HepG2 (cell line): Measurements from ENCODE around the gene RTL5. TPM values are rescaled to one million over a fixed set of nuclear protein-coding genes. Genes with fewer than 3 reads are reported as not detected.
A peak's percentile ranks its signal among the peaks of the same experiment; 100 is the strongest.

ENCODE experiments used
- ATAC-seq: fragments of 200-7000 bp; cut with Tn5 transposase; 3 replicates; pipeline ENCODE4 v1.9.1; 2020; ENCODE audit warnings: mild to moderate bottlenecking, moderate library complexity
- BruUV-seq: library from RNA; stranded (reverse); fragments of 400-500 nt; replicated peaks from 2 replicates; lab custom pipeline; 2021; lab: Mats Ljungman, UMichigan
- CTCF ChIA-PET: fragments of 300-600 bp; formaldehyde crosslinking; extraction: SDS; loops from one replicate; lab custom pipeline; 2021; ENCODE audit warnings: low total read pairs, inconsistent platforms, low intra/inter-chr PET ratio; lab: Yijun Ruan, JAX
- POLR2A ChIA-PET: fragments of 350-600 bp; sonication (Branson Sonifier 250); formaldehyde crosslinking; loops from one replicate; lab custom pipeline; 2020; ENCODE audit warnings: antibody characterized with exemption, inconsistent platforms; lab: Yijun Ruan, JAX
- DNase-seq: peaks from one replicate; pipeline ENCODE4 v3.0.0-alpha.2; 2015; ENCODE audit warnings: low spot score
- FAIRE-seq: peaks from 3 replicates; lab custom pipeline; 2011; peaks lifted over from hg19 to GRCh38; lab: Jason Lieb, UNC
- H2AFZ ChIP-seq: one replicate; pipeline ENCODE4 v1.6.1; 2011; ENCODE audit warnings: low read length, inconsistent platforms
- H3K27ac ChIP-seq: fragments of 300-600 bp; 3 replicates; pipeline ENCODE4 v1.8.0; 2011; ENCODE audit warnings: mixed run types, mild to moderate bottlenecking, mixed read lengths, low read length, inconsistent platforms; ENCODE audit not compliant: insufficient read depth; ENCODE audit errors: extremely low read length
- H3K27me3 ChIP-seq, 2 experiments: fragments of 200-600 bp in 1 of 2; 2 replicates in 1 of 2; 3 replicates in 1 of 2; pipeline versions ENCODE4 v1.6.0 to v1.8.0; 2011; ENCODE audit warnings: low read length in 2 of 2, mild to moderate bottlenecking in 2 of 2, moderate library complexity in 2 of 2, inconsistent platforms in 1 of 2; ENCODE audit not compliant: insufficient read depth in 2 of 2, control insufficient read depth in 1 of 2
- H3K36me3 ChIP-seq, 2 experiments: fragments of 200-600 bp in 1 of 2; replicated peaks in 1 of 2; 2 replicates in 1 of 2; 3 replicates in 1 of 2; pipeline versions ENCODE4 v1.5.1 to v1.8.0; 2011; ENCODE audit warnings: low read length in 2 of 2, inconsistent platforms in 1 of 2; ENCODE audit not compliant: insufficient read depth in 2 of 2, control insufficient read depth in 1 of 2
- H3K4me1 ChIP-seq: 2 replicates; pipeline ENCODE4 v1.5.1; 2012; ENCODE audit warnings: low read length, inconsistent platforms; ENCODE audit not compliant: insufficient read depth
- H3K4me2 ChIP-seq: 2 replicates; pipeline ENCODE4 v1.6.0; 2011; ENCODE audit warnings: low read depth, low read length, inconsistent platforms
- H3K4me3 ChIP-seq, 3 experiments: fragments of 200-600 bp in 1 of 3; sonication (generic), shearing (Covaris generic) in 1 of 3; replicated peaks in 1 of 3; 2 replicates each; pipeline ENCODE4 v1.5.1; 2011 to 2016; ENCODE audit warnings: low read length in 3 of 3, inconsistent platforms in 2 of 3, low read depth in 2 of 3, mild to moderate bottlenecking in 2 of 3, control low read depth in 1 of 3, mixed read lengths in 1 of 3; ENCODE audit not compliant: insufficient read depth in 1 of 3
- H3K79me2 ChIP-seq: one replicate; pipeline ENCODE4 v1.6.1; 2011; ENCODE audit warnings: low read length, inconsistent platforms; ENCODE audit not compliant: insufficient read depth
- H3K9ac ChIP-seq: 2 replicates; pipeline ENCODE4 v1.6.0; 2011; ENCODE audit warnings: mild to moderate bottlenecking, low read depth, low read length, inconsistent platforms; ENCODE audit not compliant: insufficient read depth
- H3K9me3 ChIP-seq: 2 replicates; pipeline ENCODE4 v1.5.1; 2012; ENCODE audit warnings: mild to moderate bottlenecking, low read length
- H4K20me1 ChIP-seq: 2 replicates; pipeline ENCODE4 v1.6.0; 2011; ENCODE audit warnings: inconsistent platforms, mild to moderate bottlenecking, low read length, moderate library complexity; ENCODE audit not compliant: insufficient read depth
- ATF7 ChIP-seq, 2 experiments: fragments of 450-650 bp in 1 of 2; sonication (generic) in 1 of 2; formaldehyde crosslinking in 1 of 2; IDR thresholded peaks; 2 replicates each; pipeline versions ENCODE4 v1.4.0 to v1.6.1; 2016 to 2020; ENCODE audit warnings: antibody characterized with exemption in 1 of 2, mild to moderate bottlenecking in 1 of 2, missing genetic modification reagents in 1 of 2
- FUBP1 ChIP-seq: sonication (generic); formaldehyde crosslinking; IDR thresholded peaks from 2 replicates; pipeline ENCODE4 v1.5.1; 2020; ENCODE audit warnings: missing genetic modification reagents, mild to moderate bottlenecking, borderline replicate concordance
- RXRB ChIP-seq: IDR thresholded peaks from 2 replicates; pipeline ENCODE4 v1.6.1; 2016; ENCODE audit warnings: borderline replicate concordance, missing genetic modification reagents, missing compliant biosample characterization
- ZNF768 ChIP-seq: sonication (generic); formaldehyde crosslinking; IDR thresholded peaks from 2 replicates; pipeline ENCODE4 v1.4.0; 2020; ENCODE audit warnings: missing genetic modification reagents
- ZSCAN5A ChIP-seq: sonication (generic); formaldehyde crosslinking; IDR thresholded peaks from 2 replicates; pipeline ENCODE4 v1.8.0; 2022; ENCODE audit warnings: mild to moderate bottlenecking, missing genetic modification reagents, borderline replicate concordance
- WGBS: methylation state at CpG from one replicate; pipeline ENCODE4 v1.1.6; 2017; ENCODE audit warnings: low lambda C conversion rate; 5-methylcytosine and 5-hydroxymethylcytosine counted together
- in situ Hi-C: cut with HindIII; loops from 2 replicates; pipeline ENCODE4 v1.10.0; 2017; ENCODE audit warnings: low pct_unique_long_range_greater_than_20kb; ENCODE audit not compliant: extremely low pct_ligation_motif_present
- intact Hi-C: fragments of 100-400 bp; cut with micrococcal nuclease; formaldehyde crosslinking; loops from one replicate; pipeline ENCODE4 v1.10.0; 2022; ENCODE audit not compliant: unreplicated experiment
- polyA plus RNA-seq, 8 experiments: library from polyadenylated mRNA; depleted of rRNA in 3 of 8; stranded (reverse) in 7 of 8; unstranded in 1 of 8; fragments of >200 nt; fragmentation: Illumina TruSeq in 4 of 8; extraction: Trizol in 4 of 8; gene quantifications; 2 replicates each; pipeline versions ENCODE4 v1.2.1 to v1.2.3, GENCODE V29; 2011 to 2016; ENCODE audit warnings: low read depth in 4 of 8, missing spikeins in 1 of 8, mixed read lengths in 1 of 8; ENCODE audit not compliant: insufficient read depth in 1 of 8
- total RNA-seq, 5 experiments: library from RNA; depleted of rRNA; stranded (reverse); fragments of >200 nt; fragmentation: Illumina TruSeq; extraction: Trizol; gene quantifications; 2 replicates each; pipeline ENCODE4 v1.2.3, GENCODE V29; 2016; ENCODE audit warnings: low read depth in 1 of 5
- TF ChIP-seq, protein P1 (sequence below): sonication (generic); formaldehyde crosslinking; IDR thresholded peaks from 2 replicates; pipeline ENCODE4 v1.4.0; 2020; ENCODE audit warnings: missing genetic modification reagents

Gene RTL5
- total and polyA plus RNA-seq, 2 of the 13 experiments (the other 11 are each of a cell fraction or from before 2014, with no cell fraction given): not detected

DNA sequence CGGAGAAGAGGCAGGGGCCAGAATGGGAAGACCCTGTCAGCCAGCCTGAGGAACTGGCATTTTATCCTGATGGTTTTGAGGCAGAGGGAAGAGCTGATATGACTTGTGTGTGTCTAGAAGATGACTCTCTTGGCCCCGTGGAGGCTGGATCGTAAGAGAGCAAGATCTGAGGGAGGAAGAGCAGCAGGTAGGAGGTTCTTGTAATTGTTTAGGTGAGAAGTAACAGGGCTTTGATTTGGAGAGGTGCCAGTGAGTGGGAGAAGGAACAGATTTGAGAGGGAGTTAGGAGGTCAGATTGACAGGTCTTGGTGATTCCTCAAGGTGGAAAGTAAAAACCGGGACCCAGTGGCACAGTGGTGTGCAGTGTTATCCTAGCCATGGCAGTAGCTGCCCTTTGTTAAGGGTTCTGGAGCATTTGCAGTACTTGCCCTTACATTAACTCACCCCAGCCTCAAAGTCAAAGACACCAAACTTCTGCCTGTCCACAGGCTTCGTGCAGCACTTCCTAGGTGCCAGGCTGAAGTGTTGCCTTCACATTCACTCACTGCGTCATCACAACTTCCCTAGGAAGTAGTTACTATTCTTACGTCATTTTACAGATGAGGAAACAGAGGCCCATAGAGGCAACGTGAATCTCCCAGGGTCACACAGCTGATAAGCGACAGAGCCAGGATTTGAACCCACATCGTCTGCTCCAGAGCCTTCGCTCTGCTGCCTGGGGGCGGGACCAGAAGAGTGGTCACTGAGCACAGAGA lies 23.7 kb downstream of the RTL5 start (continued):
- TF ChIP-seq RXRB (CRISPR knock-in tag) (no peak), ZSCAN5A (no peak), ZNF768 (CRISPR knock-in tag) (no peak)
- TF ChIP-seq, protein P1, sequence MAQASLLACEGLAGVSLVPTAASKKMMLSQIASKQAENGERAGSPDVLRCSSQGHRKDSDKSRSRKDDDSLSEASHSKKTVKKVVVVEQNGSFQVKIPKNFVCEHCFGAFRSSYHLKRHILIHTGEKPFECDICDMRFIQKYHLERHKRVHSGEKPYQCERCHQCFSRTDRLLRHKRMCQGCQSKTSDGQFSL: no peak

DNA sequence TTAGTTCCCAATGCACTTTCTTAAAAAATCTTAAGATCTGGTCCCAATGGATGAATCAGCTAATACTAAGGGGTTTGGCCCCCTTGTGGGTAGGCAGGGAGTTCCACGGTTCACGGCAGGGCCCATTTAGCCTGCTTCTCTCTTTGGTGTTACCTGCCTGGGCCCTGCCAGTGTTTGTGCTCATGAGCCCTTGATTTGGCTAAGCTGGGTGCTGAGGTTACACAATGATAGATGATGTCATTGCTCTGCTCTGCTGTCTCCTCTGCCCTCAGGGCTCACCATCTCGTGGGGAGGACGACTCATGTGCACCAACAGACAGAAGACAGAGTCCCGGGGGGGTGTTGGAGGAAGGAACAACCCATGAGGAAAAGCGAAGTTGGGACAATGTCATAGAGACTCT lies 24.4 kb downstream of the RTL5 start:
- no peak overlapping the region for H2AFZ ChIP-seq
- no TSS peak for BruUV-seq
- no peak overlapping the region for H3K4me2 ChIP-seq
- intact Hi-C loops (no loop called here), in situ Hi-C loops (no loop called here)
- no peaks in the 10 kb centered on the region for H3K4me1 ChIP-seq
- H3K36me3 ChIP-seq: no peaks in the 10 kb centered on the region
- no peaks in the 10 kb centered on the region for H3K27me3 ChIP-seq
- H3K9ac ChIP-seq: no peak overlapping the region
- no peaks in the 10 kb centered on the region for H3K9me3 ChIP-seq
- no peak for ATAC-seq
- 16% methylated on average over 5 of the region's 6 CpGs for WGBS
- ChIA-PET CTCF (no interaction called here), POLR2A (no interaction called here)
- no peak for DNase-seq
- no peaks in the 10 kb centered on the region for H4K20me1 ChIP-seq
- no peak for TF ChIP-seq FUBP1 (CRISPR knock-in tag)
- TF ChIP-seq ATF7 (IDR thresholded peaks at IDR 0.05): peak; percentile 43
- TF ChIP-seq ATF7 (CRISPR knock-in tag; IDR thresholded peaks at IDR 0.05): no peak
- H3K27ac ChIP-seq: no peak overlapping the region
- no peaks in the 10 kb centered on the region for H3K79me2 ChIP-seq
- H3K4me3 ChIP-seq: no peak overlapping the region
- no peak for FAIRE-seq
